SIG-M5 treated with dmso at 0.1 percent for 504 hours (cell line): ENCODE results near the gene NRG2.

Experiments used
- DNase-seq: peaks from one replicate; lab custom pipeline; 2025; ENCODE audit not compliant: unreplicated experiment; lab: John Stamatoyannopoulos, UW

NRG2 gene

GRCh38 chr5:140042643-140043507 lies at the start of gene NRG2:
TSS of gene NRG2 (minus strand) at chr5:140043299.
- DNase-seq = peak; percentile 69

GRCh38 chr5:140090251-140090650 lies 47.2 kb upstream of the NRG2 start:
- DNase-seq = no peak

- DNase-seq = no peak
These were observed 41.4 kb upstream of the NRG2 start for GRCh38 chr5:140084541-140084940.

- DNase-seq = no peak
These were observed 40.6 kb upstream of the NRG2 start for GRCh38 chr5:140083650-140084049.

GRCh38 chr5:140083120-140083519 lies 40.0 kb upstream of the NRG2 start:
- DNase-seq = no peak

GRCh38 chr5:140076788-140077187 lies 33.7 kb upstream of the NRG2 start:
- DNase-seq = no peak

GRCh38 chr5:140076142-140076541 lies 33.0 kb upstream of the NRG2 start:
- DNase-seq = no peak

GRCh38 chr5:140075371-140075770 lies 32.3 kb upstream of the NRG2 start:
- no peak for DNase-seq

GRCh38 chr5:140073296-140073695 lies 30.2 kb upstream of the NRG2 start:
- DNase-seq = no peak

GRCh38 chr5:140072812-140073211 lies 29.7 kb upstream of the NRG2 start:
- DNase-seq = no peak

GRCh38 chr5:140060816-140061215 lies 17.7 kb upstream of the NRG2 start:
- no peak for DNase-seq

- DNase-seq = no peak
These were observed 15.3 kb upstream of the NRG2 start for GRCh38 chr5:140058212-140058932.

GRCh38 chr5:140056880-140057279 lies 13.8 kb upstream of the NRG2 start:
- no peak for DNase-seq

GRCh38 chr5:140055152-140055551 lies 12.1 kb upstream of the NRG2 start:
- DNase-seq = no peak

GRCh38 chr5:140054086-140054689 lies 11.1 kb upstream of the NRG2 start:
- DNase-seq = no peak

- no peak for DNase-seq
These were observed 8.9 kb upstream of the NRG2 start for GRCh38 chr5:140051950-140052349.

GRCh38 chr5:140049713-140050112 lies 6.6 kb upstream of the NRG2 start:
- DNase-seq = no peak

GRCh38 chr5:140049205-140049604 lies 6.1 kb upstream of the NRG2 start:
- no peak for DNase-seq

- DNase-seq = no peak
These were observed 942 bp upstream of the NRG2 start for GRCh38 chr5:140044041-140044440.

GRCh38 chr5:140043508-140043872 lies 391 bp upstream of the NRG2 start:
- no peak for DNase-seq

- no peak for DNase-seq
These were observed 781 bp downstream of the NRG2 start for GRCh38 chr5:140042393-140042642.
